ENCODE measurements around the gene TSPAN13.

DNA sequence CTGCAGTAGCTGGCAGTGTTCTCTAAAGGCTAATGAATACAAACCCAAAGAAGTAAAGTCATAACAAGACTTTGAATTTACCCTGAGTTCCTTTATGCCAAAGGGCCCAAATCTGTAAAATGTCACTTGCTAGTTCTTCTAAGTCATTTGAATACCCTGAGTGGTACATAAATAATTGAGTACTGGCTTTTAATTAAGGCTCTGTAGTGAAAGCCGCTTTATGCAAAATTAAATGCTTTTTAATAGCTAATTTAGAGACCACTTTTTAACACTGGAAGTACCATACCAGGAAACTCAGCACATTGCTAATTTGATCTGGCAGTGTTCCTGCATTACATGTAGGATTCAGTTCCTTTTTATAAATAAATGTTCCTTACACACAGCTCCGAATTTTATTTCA, 24.0 kb upstream of the TSPAN13 start:
- TF ChIP-seq, protein P1, sequence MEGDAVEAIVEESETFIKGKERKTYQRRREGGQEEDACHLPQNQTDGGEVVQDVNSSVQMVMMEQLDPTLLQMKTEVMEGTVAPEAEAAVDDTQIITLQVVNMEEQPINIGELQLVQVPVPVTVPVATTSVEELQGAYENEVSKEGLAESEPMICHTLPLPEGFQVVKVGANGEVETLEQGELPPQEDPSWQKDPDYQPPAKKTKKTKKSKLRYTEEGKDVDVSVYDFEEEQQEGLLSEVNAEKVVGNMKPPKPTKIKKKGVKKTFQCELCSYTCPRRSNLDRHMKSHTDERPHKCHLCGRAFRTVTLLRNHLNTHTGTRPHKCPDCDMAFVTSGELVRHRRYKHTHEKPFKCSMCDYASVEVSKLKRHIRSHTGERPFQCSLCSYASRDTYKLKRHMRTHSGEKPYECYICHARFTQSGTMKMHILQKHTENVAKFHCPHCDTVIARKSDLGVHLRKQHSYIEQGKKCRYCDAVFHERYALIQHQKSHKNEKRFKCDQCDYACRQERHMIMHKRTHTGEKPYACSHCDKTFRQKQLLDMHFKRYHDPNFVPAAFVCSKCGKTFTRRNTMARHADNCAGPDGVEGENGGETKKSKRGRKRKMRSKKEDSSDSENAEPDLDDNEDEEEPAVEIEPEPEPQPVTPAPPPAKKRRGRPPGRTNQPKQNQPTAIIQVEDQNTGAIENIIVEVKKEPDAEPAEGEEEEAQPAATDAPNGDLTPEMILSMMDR (conservative IDR thresholded peaks at IDR 0.05) = no peak
- no peak for TF ChIP-seq EZH2 (IDR thresholded peaks at IDR 0.05; ENCODE audit: low read depth)
